ENCODE data around the gene KCNB1. TPM values are rescaled to one million over a fixed set of nuclear protein-coding genes. Genes with fewer than 3 reads are reported as not detected.

The KCNB1 gene
- total and polyA plus RNA-seq, 2 of the 4 experiments (the other 2 are of a cell fraction), result 0.05 TPM; not detected in 1

- Histone ChIP-seq H3K18ac (ENCODE audit: low read depth, low read length) (no peak overlapping the region), H3K27me3 (ENCODE audit: control insufficient read depth, insufficient read depth, low read length) (peaks cover 41% of the 10 kb centered on the region), H3K14ac (replicated peaks; ENCODE audit: low read depth, low read length) (no peak overlapping the region), H4K8ac (ENCODE audit: low read depth in 2 of 2, low read length in 2 of 2) (no peak overlapping the region), H3K23ac (ENCODE audit: low read depth, low read length) (no peak overlapping the region), H2BK5ac (ENCODE audit: low read depth, low read length, poor library complexity, severe bottlenecking) (no peak overlapping the region), H3K4me2 (ENCODE audit: low read depth, low read length) (no peak overlapping the region), H3K36me3 (ENCODE audit: control insufficient read depth, insufficient read depth, low read length) (no peaks in the 10 kb centered on the region), H3K56ac (ENCODE audit: extremely low read depth, insufficient read depth, low read length) (no peak overlapping the region), H3K4me1 (ENCODE audit: control insufficient read depth, insufficient read depth, low read length) (no peaks in the 10 kb centered on the region), H3K9ac (ENCODE audit: low read depth, low read length) (no peak overlapping the region), H4K5ac (ENCODE audit: low read depth, low read length) (no peak overlapping the region), H4K91ac (ENCODE audit: insufficient read depth, low read depth, low read length) (no peak overlapping the region), H2AK9ac (replicated peaks; ENCODE audit: low read depth, low read length, poor library complexity) (no peak overlapping the region), H2AK5ac (ENCODE audit: low read depth, low read length) (no peak overlapping the region), H2BK20ac (ENCODE audit: low read depth, low read length) (no peak overlapping the region), H2AFZ (replicated peaks; ENCODE audit: low read length, poor library complexity) (no peak overlapping the region), H3K4me3 (ENCODE audit: insufficient read depth, low read depth, low read length) (no peak overlapping the region), H3K4ac (ENCODE audit: low read depth, low read length) (no peak overlapping the region), H3K9me3 (ENCODE audit: control insufficient read depth, insufficient read depth, low read length) (no peaks in the 10 kb centered on the region), H2BK120ac (ENCODE audit: low read depth, low read length) (no peak overlapping the region), H3K27ac (ENCODE audit: insufficient read depth, low read length) (no peak overlapping the region), H2BK15ac (ENCODE audit: low read depth, low read length) (no peak overlapping the region), H4K20me1 (ENCODE audit: insufficient read depth, low read length) (no peaks in the 10 kb centered on the region), H3K79me1 (ENCODE audit: low read depth in 1 of 2, low read length in 2 of 2) (no peaks in the 10 kb centered on the region), H3K9me1 (ENCODE audit: insufficient read depth, low read length) (no peaks in the 10 kb centered on the region)
- dilution Hi-C loops (cut with HindIII; ENCODE audit: low sequenced_read_pairs, unreplicated experiment) (no loop called here), intact Hi-C loops (cut with micrococcal nuclease) (no loop called here), in situ Hi-C loops (cut with MboI; ENCODE audit: low sequenced_read_pairs) (no loop called here)
- no peak for TF ChIP-seq RFX5 (IDR thresholded peaks at IDR 0.05; ENCODE audit: low read depth, low read length)
- TF ChIP-seq POLR2A (IDR thresholded peaks at IDR 0.05; ENCODE audit: low read depth, low read length), result no peak
- no peak for TF ChIP-seq RCOR1 (IDR thresholded peaks at IDR 0.05; ENCODE audit: insufficient replicate concordance, low read length)
- TF ChIP-seq NFE2L2 (IDR thresholded peaks at IDR 0.05; ENCODE audit: low read depth, low read length), result no peak
- TF ChIP-seq CEBPB (IDR thresholded peaks at IDR 0.05; ENCODE audit: low read depth, low read length), result no peak
- TF ChIP-seq MAFK (IDR thresholded peaks at IDR 0.05; ENCODE audit: low read depth, low read length), result no peak
- no peak for TF ChIP-seq SMC3 (IDR thresholded peaks at IDR 0.05; ENCODE audit: low read depth, low read length)
- TF ChIP-seq MAZ (IDR thresholded peaks at IDR 0.05; ENCODE audit: borderline replicate concordance, low read depth, low read length), result no peak
- TF ChIP-seq MXI1 (IDR thresholded peaks at IDR 0.05; ENCODE audit: borderline replicate concordance, low read depth, low read length), result no peak
- TF ChIP-seq, protein P1, sequence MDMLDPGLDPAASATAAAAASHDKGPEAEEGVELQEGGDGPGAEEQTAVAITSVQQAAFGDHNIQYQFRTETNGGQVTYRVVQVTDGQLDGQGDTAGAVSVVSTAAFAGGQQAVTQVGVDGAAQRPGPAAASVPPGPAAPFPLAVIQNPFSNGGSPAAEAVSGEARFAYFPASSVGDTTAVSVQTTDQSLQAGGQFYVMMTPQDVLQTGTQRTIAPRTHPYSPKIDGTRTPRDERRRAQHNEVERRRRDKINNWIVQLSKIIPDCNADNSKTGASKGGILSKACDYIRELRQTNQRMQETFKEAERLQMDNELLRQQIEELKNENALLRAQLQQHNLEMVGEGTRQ (IDR thresholded peaks at IDR 0.05; ENCODE audit: low read depth, low read length), result no peak
- TF ChIP-seq RAD21 (IDR thresholded peaks at IDR 0.05; ENCODE audit: low read length), result no peak
- TF ChIP-seq FOS (IDR thresholded peaks at IDR 0.05; ENCODE audit: low read depth, low read length), result no peak
- TF ChIP-seq, protein P2, sequence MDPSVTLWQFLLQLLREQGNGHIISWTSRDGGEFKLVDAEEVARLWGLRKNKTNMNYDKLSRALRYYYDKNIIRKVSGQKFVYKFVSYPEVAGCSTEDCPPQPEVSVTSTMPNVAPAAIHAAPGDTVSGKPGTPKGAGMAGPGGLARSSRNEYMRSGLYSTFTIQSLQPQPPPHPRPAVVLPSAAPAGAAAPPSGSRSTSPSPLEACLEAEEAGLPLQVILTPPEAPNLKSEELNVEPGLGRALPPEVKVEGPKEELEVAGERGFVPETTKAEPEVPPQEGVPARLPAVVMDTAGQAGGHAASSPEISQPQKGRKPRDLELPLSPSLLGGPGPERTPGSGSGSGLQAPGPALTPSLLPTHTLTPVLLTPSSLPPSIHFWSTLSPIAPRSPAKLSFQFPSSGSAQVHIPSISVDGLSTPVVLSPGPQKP (IDR thresholded peaks at IDR 0.05; ENCODE audit: borderline replicate concordance, low read depth, low read length), result no peak
- TF ChIP-seq BHLHE40 (IDR thresholded peaks at IDR 0.05; ENCODE audit: low read depth, low read length), result no peak
- TF ChIP-seq CTCF (conservative IDR thresholded peaks at IDR 0.05; ENCODE audit: low read depth, low read length), result no peak
- no TSS peak for BruUV-seq (replicated peaks)
- 24% methylated on average over 2 of the region's 4 CpGs; no CpG with 5 or more reads in 1 of the 2 experiments for WGBS, 2 experiments (ENCODE audit: extremely low coverage in 2 of 2, insufficient read length in 1 of 2)
- POLR2A ChIA-PET (ENCODE audit: unreplicated experiment), result no interaction called here
- DNase-seq (no peak), ATAC-seq (ENCODE audit: low read depth) (no peak)
- CTCF ChIA-PET, result no interaction called here
Measured at GRCh38 chr20:49431329-49431728, 51.1 kb downstream of the KCNB1 start.

Measured in IMR-90 (cell line).